ENCODE results near the gene PFN3.
A peak's percentile ranks its signal among the peaks of the same experiment; 100 is the strongest.

PFN3 gene

GRCh38 chr5:177350776-177351391, 49.6 kb downstream of the PFN3 start:
- Histone ChIP-seq H3K27me3 (ENCODE audit: control insufficient read depth in 1 of 2, insufficient read depth in 2 of 2, low read length in 2 of 2) (no peaks in the 10 kb centered on the region), H3K36me3 (ENCODE audit: insufficient read depth, low read length) (peaks cover 6% of the 10 kb centered on the region), H3K27ac (ENCODE audit: low read depth, low read length) (peak overlapping the region; percentile 77), H3K4me3 (ENCODE audit: low read depth in 1 of 2, low read length in 2 of 2) (peak overlapping the region; percentile 78 to 96), H3K4me1 (ENCODE audit: insufficient read depth, low read length) (peaks cover 14% of the 10 kb centered on the region), H3K9me3 (ENCODE audit: low read length) (no peaks in the 10 kb centered on the region), H3K9ac (ENCODE audit: low read length) (peak overlapping the region; percentile 96)
